SK-N-SH treated with all-trans-retinoic acid at 6 μM for 48 hours (cell line): ENCODE measurements around the gene SRRM3.

Experiments
- TF ChIP-seq, protein P1 (sequence below): fragments of 250-450 bp; sonication (Bioruptor Pico); IDR thresholded peaks from 2 replicates; pipeline ENCODE4 v1.5.0; 2020; ENCODE audit warnings: mild to moderate bottlenecking, moderate library complexity
- TF ChIP-seq, protein P2 (sequence below): fragments of 250-450 bp; sonication (Bioruptor Pico); IDR thresholded peaks from 2 replicates; pipeline ENCODE4 v1.8.0; 2021; ENCODE audit warnings: low read depth, mild to moderate bottlenecking, moderate library complexity, borderline replicate concordance

The SRRM3 gene

DNA sequence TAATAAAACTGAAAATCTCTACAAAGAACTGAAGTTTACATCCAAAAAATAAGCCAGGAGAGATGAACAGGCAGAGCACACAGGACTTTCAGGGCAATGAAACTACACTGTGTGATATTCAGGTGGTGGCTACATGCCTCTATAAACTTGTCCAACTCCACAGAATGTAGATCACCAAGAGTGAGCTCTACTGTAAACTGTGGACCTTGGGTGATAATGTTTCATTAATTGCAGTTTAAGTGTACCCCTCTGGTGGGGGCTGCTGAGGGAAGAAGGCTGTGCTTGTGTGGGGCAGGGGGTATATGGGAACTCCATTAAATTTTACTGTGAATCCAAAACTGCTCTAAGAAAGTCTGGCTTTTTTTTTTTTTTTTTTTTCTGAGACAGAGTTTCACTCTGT is 134.4 kb downstream of the SRRM3 start (continued):
- TF ChIP-seq, protein P1, sequence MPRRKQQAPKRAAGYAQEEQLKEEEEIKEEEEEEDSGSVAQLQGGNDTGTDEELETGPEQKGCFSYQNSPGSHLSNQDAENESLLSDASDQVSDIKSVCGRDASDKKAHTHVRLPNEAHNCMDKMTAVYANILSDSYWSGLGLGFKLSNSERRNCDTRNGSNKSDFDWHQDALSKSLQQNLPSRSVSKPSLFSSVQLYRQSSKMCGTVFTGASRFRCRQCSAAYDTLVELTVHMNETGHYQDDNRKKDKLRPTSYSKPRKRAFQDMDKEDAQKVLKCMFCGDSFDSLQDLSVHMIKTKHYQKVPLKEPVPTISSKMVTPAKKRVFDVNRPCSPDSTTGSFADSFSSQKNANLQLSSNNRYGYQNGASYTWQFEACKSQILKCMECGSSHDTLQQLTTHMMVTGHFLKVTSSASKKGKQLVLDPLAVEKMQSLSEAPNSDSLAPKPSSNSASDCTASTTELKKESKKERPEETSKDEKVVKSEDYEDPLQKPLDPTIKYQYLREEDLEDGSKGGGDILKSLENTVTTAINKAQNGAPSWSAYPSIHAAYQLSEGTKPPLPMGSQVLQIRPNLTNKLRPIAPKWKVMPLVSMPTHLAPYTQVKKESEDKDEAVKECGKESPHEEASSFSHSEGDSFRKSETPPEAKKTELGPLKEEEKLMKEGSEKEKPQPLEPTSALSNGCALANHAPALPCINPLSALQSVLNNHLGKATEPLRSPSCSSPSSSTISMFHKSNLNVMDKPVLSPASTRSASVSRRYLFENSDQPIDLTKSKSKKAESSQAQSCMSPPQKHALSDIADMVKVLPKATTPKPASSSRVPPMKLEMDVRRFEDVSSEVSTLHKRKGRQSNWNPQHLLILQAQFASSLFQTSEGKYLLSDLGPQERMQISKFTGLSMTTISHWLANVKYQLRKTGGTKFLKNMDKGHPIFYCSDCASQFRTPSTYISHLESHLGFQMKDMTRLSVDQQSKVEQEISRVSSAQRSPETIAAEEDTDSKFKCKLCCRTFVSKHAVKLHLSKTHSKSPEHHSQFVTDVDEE (CRISPR knock-in tag) = no peak
- TF ChIP-seq, protein P2, sequence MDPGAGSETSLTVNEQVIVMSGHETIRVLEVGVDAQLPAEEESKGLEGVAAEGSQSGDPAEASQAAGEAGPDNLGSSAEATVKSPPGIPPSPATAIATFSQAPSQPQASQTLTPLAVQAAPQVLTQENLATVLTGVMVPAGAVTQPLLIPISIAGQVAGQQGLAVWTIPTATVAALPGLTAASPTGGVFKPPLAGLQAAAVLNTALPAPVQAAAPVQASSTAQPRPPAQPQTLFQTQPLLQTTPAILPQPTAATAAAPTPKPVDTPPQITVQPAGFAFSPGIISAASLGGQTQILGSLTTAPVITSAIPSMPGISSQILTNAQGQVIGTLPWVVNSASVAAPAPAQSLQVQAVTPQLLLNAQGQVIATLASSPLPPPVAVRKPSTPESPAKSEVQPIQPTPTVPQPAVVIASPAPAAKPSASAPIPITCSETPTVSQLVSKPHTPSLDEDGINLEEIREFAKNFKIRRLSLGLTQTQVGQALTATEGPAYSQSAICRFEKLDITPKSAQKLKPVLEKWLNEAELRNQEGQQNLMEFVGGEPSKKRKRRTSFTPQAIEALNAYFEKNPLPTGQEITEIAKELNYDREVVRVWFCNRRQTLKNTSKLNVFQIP (CRISPR knock-in tag) = no peak
